Epithelial cell of prostate (primary cell): Measurements from ENCODE around the gene YWHAE.

Source experiments
- DNase-seq: peaks from one replicate; pipeline ENCODE4 v3.0.0-alpha.2; 2011; ENCODE audit warnings: low read depth, low spot score
- H3K27ac ChIP-seq: fragments of 450-650 bp; 2 replicates; pipeline ENCODE4 v1.5.1; 2017; ENCODE audit warnings: mild to moderate bottlenecking

The YWHAE gene

DNA sequence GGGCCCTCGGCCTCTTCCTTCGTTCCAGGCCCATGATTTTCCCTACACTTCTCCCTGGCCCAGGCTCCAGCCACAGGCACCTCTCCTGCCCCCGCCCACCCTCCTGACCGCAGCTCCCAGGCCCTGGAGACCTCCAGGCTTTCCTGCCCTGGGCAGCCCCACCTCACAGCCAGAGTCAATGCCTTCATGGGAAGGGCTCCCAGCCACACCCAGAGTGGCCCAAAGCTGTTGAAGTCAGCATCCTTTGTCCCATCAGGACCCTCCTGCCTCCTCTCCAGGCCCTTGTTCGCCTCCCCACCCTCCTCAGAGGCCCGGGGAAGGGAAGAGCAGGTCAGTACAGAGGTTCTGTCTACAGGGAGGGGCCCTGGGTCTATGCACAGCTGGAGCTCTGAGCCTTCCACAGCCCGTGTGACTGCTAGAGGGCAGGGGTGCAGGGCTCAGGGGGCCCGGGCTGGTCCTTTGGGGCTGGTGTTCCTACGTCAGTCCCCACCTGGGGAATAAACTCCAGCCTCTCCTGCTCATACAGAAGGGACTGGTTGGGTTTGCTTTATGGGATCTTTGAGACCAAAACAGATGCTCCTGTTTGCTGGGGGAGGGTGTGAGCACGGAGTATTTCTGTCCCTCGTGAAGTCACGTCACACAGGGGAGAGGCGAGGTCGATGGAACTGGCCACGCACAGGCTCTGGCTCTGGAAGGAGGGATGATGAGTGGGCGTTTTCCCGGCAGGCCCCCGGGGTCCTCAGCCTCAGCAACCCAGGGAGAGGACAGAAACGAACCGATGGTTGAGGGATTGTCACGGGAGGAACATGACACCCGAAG, 100.3 kb downstream of the YWHAE start:
- no peak for DNase-seq

DNA sequence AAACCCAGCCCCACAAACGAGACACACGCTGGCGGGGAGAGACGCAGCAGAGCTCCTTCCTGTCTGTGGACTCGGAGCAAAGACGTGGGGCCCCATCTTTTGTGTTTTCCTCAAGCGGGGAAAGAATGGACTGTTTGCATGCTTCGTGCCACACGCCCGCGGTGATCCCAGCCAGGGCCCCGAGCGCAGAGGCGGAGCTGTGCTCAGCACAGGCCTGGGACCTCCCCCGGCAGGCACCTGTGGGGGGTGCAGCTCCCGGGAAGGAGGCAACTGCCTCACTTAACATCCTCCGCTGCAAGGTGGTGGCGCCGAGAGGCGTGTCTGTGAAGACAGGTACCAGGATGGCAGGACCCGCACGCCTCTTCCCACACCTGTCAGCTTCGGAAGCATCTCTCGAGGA, 101.4 kb downstream of the YWHAE start:
- H3K27ac ChIP-seq = no peak overlapping the region
- DNase-seq = no peak

More for the DNA sequence above, 100.3 kb downstream of the YWHAE start:
- H3K27ac ChIP-seq = no peak overlapping the region
